CD4-positive, alpha-beta T cell treated with Interleukin-15 for 1 hour (primary cell): ENCODE results near the gene OCEL1.

Experiments
- DNase-seq: peaks from one replicate; pipeline ENCODE4 v3.0.0-alpha.2; 2020

OCEL1 gene

GRCh38 chr19:17211547-17212446 lies 14.2 kb upstream of the OCEL1 start:
- DNase-seq = no peak

- DNase-seq = no peak
Measured at GRCh38 chr19:17213334-17213733, 12.7 kb upstream of the OCEL1 start.

GRCh38 chr19:17214508-17215126 lies 11.4 kb upstream of the OCEL1 start:
- no peak for DNase-seq

GRCh38 chr19:17215127-17215971 lies 10.7 kb upstream of the OCEL1 start, which contains the start of gene USE1:
USE1 (plus strand) TSS chr19:17215357; CDS start chr19:17215406, 49 bp downstream.
- DNase-seq = peak; percentile 90

- no peak for DNase-seq
Measured at GRCh38 chr19:17216058-17216670, 9.9 kb upstream of the OCEL1 start.

GRCh38 chr19:17219286-17219685 lies 6.7 kb upstream of the OCEL1 start:
- no peak for DNase-seq

- DNase-seq = peak; percentile 33
Measured at GRCh38 chr19:17220207-17220758, 5.7 kb upstream of the OCEL1 start.

GRCh38 chr19:17225053-17225452 lies 973 bp upstream of the OCEL1 start:
- DNase-seq = no peak

- DNase-seq = no peak
Measured at GRCh38 chr19:17227798-17228367, 1.9 kb downstream of the OCEL1 start.

GRCh38 chr19:17229890-17230289 lies 3.9 kb downstream of the OCEL1 start:
- DNase-seq = no peak

GRCh38 chr19:17232258-17232657 lies 6.2 kb downstream of the OCEL1 start:
- DNase-seq = no peak

GRCh38 chr19:17234911-17235299 lies 8.9 kb downstream of the OCEL1 start:
- DNase-seq = peak; percentile 44

- peak; percentile 76 for DNase-seq
Measured at GRCh38 chr19:17235300-17235970, 9.4 kb downstream of the OCEL1 start.

- DNase-seq = no peak
Measured at GRCh38 chr19:17235971-17236777, 10.1 kb downstream of the OCEL1 start.

GRCh38 chr19:17236811-17237543 lies 11.0 kb downstream of the OCEL1 start:
- no peak for DNase-seq

- DNase-seq = no peak
Measured at GRCh38 chr19:17237747-17238706, 12.0 kb downstream of the OCEL1 start.

- no peak for DNase-seq
Measured at GRCh38 chr19:17240062-17240752, 14.2 kb downstream of the OCEL1 start.

- no peak for DNase-seq
Measured at GRCh38 chr19:17240826-17241399, 14.9 kb downstream of the OCEL1 start.
